Measurements from ENCODE around the gene PGA3. TPM values are rescaled to one million over a fixed set of nuclear protein-coding genes. Genes with fewer than 3 reads are reported as not detected.
A peak's percentile ranks its signal among the peaks of the same experiment; 100 is the strongest.

The PGA3 gene
- total and polyA plus RNA-seq, 10 donors, result 0.33 to 2.6 (median 0.61) TPM; not detected in 3

DNA sequence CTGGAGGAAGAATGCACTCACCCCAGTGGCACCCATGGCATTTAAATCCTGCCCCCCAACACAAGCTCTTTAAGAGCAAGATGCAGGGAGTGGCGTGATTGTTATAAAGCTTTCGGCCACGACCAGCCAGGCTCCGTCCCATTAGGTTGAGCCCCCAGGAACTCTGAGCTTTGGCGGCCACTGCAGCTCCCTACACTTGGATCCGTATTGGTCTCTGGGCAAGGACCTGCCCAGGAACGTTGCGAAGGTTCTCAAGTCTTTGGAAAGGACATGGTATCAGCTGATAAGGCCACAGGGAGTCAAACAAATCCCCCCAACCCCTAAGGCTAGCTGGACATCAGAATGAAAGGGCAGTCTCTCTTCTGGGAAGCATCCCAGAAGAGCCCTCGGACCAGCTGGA lies 32.7 kb upstream of the PGA3 start:
- Histone ChIP-seq H3K4me3 (no peak overlapping the region), H3K9me3 (peaks cover 0 to 6% (median 2%) of the 10 kb centered on the region in 8 donors), H3K36me3 (no peaks in the 10 kb centered on the region), H3K27me3 (replicated peaks in 1 of 7) (no peaks in the 10 kb centered on the region), H3K4me1 (peaks cover 0 to 37% (median 27%) of the 10 kb centered on the region in 6 donors), H3K27ac (no peak overlapping the region)
- intact Hi-C loops (cut with DNase I; ENCODE audit: low total_unique reads), result no loop called here
- DNase-seq, result no peak
- WGBS, 5 donors, result 82 to 93% (median 91%) methylated on average over 8 to 9 of the region's 9 CpGs
- TF ChIP-seq POLR2AphosphoS5 (IDR thresholded peaks at IDR 0.05), result no peak
- no peak for TF ChIP-seq POLR2A (IDR thresholded peaks at IDR 0.05)
- TF ChIP-seq, protein P1, sequence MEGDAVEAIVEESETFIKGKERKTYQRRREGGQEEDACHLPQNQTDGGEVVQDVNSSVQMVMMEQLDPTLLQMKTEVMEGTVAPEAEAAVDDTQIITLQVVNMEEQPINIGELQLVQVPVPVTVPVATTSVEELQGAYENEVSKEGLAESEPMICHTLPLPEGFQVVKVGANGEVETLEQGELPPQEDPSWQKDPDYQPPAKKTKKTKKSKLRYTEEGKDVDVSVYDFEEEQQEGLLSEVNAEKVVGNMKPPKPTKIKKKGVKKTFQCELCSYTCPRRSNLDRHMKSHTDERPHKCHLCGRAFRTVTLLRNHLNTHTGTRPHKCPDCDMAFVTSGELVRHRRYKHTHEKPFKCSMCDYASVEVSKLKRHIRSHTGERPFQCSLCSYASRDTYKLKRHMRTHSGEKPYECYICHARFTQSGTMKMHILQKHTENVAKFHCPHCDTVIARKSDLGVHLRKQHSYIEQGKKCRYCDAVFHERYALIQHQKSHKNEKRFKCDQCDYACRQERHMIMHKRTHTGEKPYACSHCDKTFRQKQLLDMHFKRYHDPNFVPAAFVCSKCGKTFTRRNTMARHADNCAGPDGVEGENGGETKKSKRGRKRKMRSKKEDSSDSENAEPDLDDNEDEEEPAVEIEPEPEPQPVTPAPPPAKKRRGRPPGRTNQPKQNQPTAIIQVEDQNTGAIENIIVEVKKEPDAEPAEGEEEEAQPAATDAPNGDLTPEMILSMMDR (IDR thresholded peaks at IDR 0.05 in 8 of 11, conservative IDR thresholded peaks at IDR 0.05 in 3 of 11), result no peak

DNA sequence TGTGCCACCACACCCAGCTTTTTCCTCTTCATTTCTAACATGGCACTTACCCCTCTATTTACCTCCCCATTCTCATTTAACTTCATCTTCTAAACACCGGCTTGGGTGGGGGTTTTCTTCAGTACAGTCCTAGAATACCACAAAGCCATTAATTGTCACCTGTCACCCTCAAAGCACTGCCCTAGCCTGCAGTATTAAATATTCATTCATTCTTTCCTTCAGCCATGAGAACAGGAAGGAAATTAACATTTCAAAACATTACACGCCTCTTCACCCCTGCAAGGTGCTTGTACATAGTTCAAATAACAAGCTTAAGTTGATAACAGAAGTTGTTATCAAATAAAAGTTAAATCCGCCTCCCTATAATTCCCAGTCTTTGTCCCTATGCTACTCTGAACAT lies 31.4 kb upstream of the PGA3 start:
- peak overlapping the region in 1 of 8 donors; percentile 21 for H3K4me3 ChIP-seq
- 36 to 52% (median 44%) methylated on average over 3 of the region's 3 CpGs for WGBS, 5 donors
- TF ChIP-seq, protein P1 (IDR thresholded peaks at IDR 0.05 in 8 of 11, conservative IDR thresholded peaks at IDR 0.05 in 3 of 11), result no peak
- TF ChIP-seq POLR2A (IDR thresholded peaks at IDR 0.05) (no peak), POLR2AphosphoS5 (IDR thresholded peaks at IDR 0.05) (no peak)
- H3K4me1 ChIP-seq, result peaks cover 0 to 37% (median 27%) of the 10 kb centered on the region in 6 donors
- no peak for DNase-seq
- H3K9me3 ChIP-seq, result peaks cover 0 to 6% (median 2%) of the 10 kb centered on the region in 8 donors
- H3K27ac ChIP-seq, result peak overlapping the region in 3 of 8 donors; percentile 42 to 73 (median 45)
- H3K27me3 ChIP-seq (replicated peaks in 1 of 7), result no peaks in the 10 kb centered on the region
- no peaks in the 10 kb centered on the region for H3K36me3 ChIP-seq
- intact Hi-C loops (cut with DNase I; ENCODE audit: low total_unique reads), result no loop called here

DNA sequence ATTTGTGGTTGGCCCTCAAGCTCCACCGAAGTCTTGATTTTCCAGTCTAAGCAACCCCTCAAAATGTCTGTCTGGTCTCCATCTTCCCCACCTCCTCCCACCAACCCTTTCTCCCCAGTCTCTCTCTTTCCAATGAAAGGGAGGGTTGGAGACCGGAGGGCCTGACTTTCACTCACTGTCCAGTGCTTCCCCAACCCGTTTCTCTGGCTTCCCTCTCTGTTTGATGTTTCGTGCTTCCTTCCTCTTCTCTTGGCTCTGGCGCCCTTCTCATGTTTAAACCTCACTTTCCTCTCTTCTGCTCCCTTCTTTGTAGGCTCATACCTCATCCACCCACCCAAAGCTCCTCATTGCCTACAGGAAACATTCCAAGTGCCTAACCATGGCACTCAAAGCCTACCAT lies 31.0 kb upstream of the PGA3 start:
- no peaks in the 10 kb centered on the region for H3K27me3 ChIP-seq (replicated peaks in 1 of 7)
- peak overlapping the region in 3 of 8 donors; percentile 42 to 73 (median 45) for H3K27ac ChIP-seq
- no peaks in the 10 kb centered on the region for H3K36me3 ChIP-seq
- peaks cover 0 to 34% (median 25%) of the 10 kb centered on the region in 6 donors for H3K4me1 ChIP-seq
- intact Hi-C loops (cut with DNase I; ENCODE audit: low total_unique reads), result no loop called here
- no peak for TF ChIP-seq POLR2A (IDR thresholded peaks at IDR 0.05)
- TF ChIP-seq, protein P1 (IDR thresholded peaks at IDR 0.05 in 8 of 11, conservative IDR thresholded peaks at IDR 0.05 in 3 of 11), result no peak
- no peak for TF ChIP-seq POLR2AphosphoS5 (IDR thresholded peaks at IDR 0.05)
- peak overlapping the region in 1 of 8 donors; percentile 21 for H3K4me3 ChIP-seq
- WGBS, 5 donors, result 29 to 46% (median 33%) methylated on average over 5 of the region's 5 CpGs
- no peak for DNase-seq
- H3K9me3 ChIP-seq, result peaks cover 0 to 6% (median 2%) of the 10 kb centered on the region in 8 donors

DNA sequence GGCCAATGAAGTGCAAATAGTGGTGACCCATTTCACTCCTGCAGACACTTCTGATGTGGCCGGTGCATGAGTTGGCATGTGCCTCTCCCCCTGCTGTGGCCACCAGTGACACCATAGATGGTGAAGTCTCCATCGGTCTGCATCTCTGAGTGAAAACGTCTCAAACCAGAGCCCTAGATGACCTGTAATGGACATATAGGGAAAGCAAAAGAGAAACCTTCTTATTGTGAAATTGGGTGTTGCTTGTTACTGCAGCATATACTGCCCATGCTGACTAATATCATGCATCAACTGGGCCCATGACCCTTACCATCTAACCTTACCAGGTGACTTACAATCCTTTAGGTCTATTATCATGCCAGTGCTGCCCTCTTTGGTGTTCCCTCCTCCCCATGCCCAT lies 30.4 kb upstream of the PGA3 start:
- Histone ChIP-seq H3K4me3 (peak overlapping the region in 1 of 8 donors; percentile 21), H3K4me1 (peaks cover 0 to 29% (median 19%) of the 10 kb centered on the region in 6 donors), H3K9me3 (peaks cover 0 to 6% (median 2%) of the 10 kb centered on the region in 8 donors), H3K36me3 (no peaks in the 10 kb centered on the region), H3K27ac (peak overlapping the region in 3 of 8 donors; percentile 42 to 73 (median 45)), H3K27me3 (replicated peaks in 1 of 7) (no peaks in the 10 kb centered on the region)
- intact Hi-C loops (cut with DNase I; ENCODE audit: low total_unique reads), result no loop called here
- WGBS, 5 donors, result 86 to 93% (median 91%) methylated on average over 3 of the region's 3 CpGs
- DNase-seq, result no peak
- TF ChIP-seq POLR2AphosphoS5 (IDR thresholded peaks at IDR 0.05), result no peak
- no peak for TF ChIP-seq POLR2A (IDR thresholded peaks at IDR 0.05)
- TF ChIP-seq, protein P1 (IDR thresholded peaks at IDR 0.05 in 8 of 11, conservative IDR thresholded peaks at IDR 0.05 in 3 of 11), result no peak

Data from spleen (tissue), 11 donors.